ENCODE results near the gene ZNF367.

Gene ZNF367

DNA sequence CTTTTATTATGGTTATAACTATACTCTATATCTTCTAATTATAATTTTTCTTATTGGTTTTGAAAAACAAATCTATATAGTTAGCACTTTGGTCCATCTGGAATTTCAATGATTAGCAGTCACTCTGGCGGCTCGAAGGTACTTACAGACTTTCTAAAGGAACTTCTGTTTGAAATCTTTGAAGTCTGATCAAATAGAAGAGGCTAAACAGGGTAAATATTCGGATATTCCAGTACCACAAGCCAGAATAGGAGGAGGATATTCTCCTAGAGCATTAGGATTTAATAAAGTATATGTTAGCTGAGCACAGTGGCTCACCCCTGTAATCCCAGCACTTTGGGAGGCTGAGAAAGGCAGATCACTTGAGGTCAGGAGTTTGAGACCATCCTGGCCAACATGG is 77.5 kb downstream of the ZNF367 start:
- H3K4me1 ChIP-seq, result no peaks in the 10 kb centered on the region
- no peak overlapping the region for H3K9ac ChIP-seq
- H3K79me2 ChIP-seq, result no peaks in the 10 kb centered on the region
- no peak overlapping the region for H3K4me3 ChIP-seq (ENCODE audit: low read depth, low read length)
- no peaks in the 10 kb centered on the region for H3K36me3 ChIP-seq (ENCODE audit: control insufficient read depth, insufficient read depth, low read length)
- no peak overlapping the region for H2AFZ ChIP-seq
- H3K27me3 ChIP-seq (ENCODE audit: control insufficient read depth, insufficient read depth, low read length), result no peaks in the 10 kb centered on the region
- TF ChIP-seq, protein P1, sequence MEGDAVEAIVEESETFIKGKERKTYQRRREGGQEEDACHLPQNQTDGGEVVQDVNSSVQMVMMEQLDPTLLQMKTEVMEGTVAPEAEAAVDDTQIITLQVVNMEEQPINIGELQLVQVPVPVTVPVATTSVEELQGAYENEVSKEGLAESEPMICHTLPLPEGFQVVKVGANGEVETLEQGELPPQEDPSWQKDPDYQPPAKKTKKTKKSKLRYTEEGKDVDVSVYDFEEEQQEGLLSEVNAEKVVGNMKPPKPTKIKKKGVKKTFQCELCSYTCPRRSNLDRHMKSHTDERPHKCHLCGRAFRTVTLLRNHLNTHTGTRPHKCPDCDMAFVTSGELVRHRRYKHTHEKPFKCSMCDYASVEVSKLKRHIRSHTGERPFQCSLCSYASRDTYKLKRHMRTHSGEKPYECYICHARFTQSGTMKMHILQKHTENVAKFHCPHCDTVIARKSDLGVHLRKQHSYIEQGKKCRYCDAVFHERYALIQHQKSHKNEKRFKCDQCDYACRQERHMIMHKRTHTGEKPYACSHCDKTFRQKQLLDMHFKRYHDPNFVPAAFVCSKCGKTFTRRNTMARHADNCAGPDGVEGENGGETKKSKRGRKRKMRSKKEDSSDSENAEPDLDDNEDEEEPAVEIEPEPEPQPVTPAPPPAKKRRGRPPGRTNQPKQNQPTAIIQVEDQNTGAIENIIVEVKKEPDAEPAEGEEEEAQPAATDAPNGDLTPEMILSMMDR (IDR thresholded peaks at IDR 0.05), result no peak
- no peaks in the 10 kb centered on the region for H3K9me3 ChIP-seq (ENCODE audit: control insufficient read depth, low read length)
- H3K4me2 ChIP-seq (ENCODE audit: low read length), result no peak overlapping the region
- no peak overlapping the region for H3K27ac ChIP-seq

DNA sequence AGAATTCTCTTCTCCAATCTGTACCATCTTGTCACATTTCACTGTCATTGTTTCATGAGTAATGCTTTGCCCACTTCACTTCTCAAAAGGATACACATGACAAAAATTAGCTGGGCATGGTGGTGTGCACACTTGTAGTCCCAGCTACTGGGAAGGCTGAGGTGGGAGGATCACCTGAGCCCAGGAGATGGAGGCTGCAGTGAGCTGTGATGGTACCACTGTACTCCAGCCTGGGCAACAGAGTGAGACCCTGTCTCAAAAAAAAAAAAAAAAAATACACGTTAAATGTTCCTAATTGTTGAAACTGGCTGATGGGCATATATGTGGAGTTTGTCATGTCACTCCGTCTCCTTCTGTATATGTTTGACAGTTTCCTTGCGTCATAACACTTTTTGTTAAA is 79.9 kb downstream of the ZNF367 start:
- Histone ChIP-seq H3K27me3 (ENCODE audit: control insufficient read depth, insufficient read depth, low read length) (no peaks in the 10 kb centered on the region), H3K4me3 (ENCODE audit: low read depth, low read length) (no peak overlapping the region), H3K4me1 (no peaks in the 10 kb centered on the region), H3K9me3 (ENCODE audit: control insufficient read depth, low read length) (no peaks in the 10 kb centered on the region), H2AFZ (no peak overlapping the region), H3K79me2 (no peaks in the 10 kb centered on the region), H3K36me3 (ENCODE audit: control insufficient read depth, insufficient read depth, low read length) (no peaks in the 10 kb centered on the region), H3K9ac (no peak overlapping the region), H3K27ac (no peak overlapping the region), H3K4me2 (ENCODE audit: low read length) (no peak overlapping the region)
- TF ChIP-seq, protein P1 (IDR thresholded peaks at IDR 0.05), result no peak

Data from parathyroid adenoma (tissue), 2 donors.